ENCODE measurements around the gene MMRN2. TPM values are rescaled to one million over a fixed set of nuclear protein-coding genes. Genes with fewer than 3 reads are reported as not detected.

MMRN2 gene
- total RNA-seq, 2 donors from 2014 or later, result 49.4 to 55.0 TPM

GRCh38 chr10:86963341-86963919 lies 6.0 kb upstream of the MMRN2 start:
- no peak overlapping the region for H3K4me3 ChIP-seq
- peaks cover 25 to 70% of the 10 kb centered on the region in 2 donors for H3K4me1 ChIP-seq (ENCODE audit: control insufficient read depth in 1 of 2, low read depth in 2 of 2)
- H3K27ac ChIP-seq, result peak overlapping the region in 1 of 2 donors; percentile 12
- H3K36me3 ChIP-seq, result no peaks in the 10 kb centered on the region
- DNase-seq (ENCODE audit: low spot score) (no peak), ATAC-seq (ENCODE audit: insufficient number of reproducible peaks, low FRiP score, low read depth) (no peak)
- no peaks in the 10 kb centered on the region for H3K9me3 ChIP-seq
- TF ChIP-seq, protein P1, sequence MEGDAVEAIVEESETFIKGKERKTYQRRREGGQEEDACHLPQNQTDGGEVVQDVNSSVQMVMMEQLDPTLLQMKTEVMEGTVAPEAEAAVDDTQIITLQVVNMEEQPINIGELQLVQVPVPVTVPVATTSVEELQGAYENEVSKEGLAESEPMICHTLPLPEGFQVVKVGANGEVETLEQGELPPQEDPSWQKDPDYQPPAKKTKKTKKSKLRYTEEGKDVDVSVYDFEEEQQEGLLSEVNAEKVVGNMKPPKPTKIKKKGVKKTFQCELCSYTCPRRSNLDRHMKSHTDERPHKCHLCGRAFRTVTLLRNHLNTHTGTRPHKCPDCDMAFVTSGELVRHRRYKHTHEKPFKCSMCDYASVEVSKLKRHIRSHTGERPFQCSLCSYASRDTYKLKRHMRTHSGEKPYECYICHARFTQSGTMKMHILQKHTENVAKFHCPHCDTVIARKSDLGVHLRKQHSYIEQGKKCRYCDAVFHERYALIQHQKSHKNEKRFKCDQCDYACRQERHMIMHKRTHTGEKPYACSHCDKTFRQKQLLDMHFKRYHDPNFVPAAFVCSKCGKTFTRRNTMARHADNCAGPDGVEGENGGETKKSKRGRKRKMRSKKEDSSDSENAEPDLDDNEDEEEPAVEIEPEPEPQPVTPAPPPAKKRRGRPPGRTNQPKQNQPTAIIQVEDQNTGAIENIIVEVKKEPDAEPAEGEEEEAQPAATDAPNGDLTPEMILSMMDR (IDR thresholded peaks at IDR 0.05), result no peak
- no peaks in the 10 kb centered on the region for H3K27me3 ChIP-seq (replicated peaks; ENCODE audit: insufficient read depth)

DNA sequence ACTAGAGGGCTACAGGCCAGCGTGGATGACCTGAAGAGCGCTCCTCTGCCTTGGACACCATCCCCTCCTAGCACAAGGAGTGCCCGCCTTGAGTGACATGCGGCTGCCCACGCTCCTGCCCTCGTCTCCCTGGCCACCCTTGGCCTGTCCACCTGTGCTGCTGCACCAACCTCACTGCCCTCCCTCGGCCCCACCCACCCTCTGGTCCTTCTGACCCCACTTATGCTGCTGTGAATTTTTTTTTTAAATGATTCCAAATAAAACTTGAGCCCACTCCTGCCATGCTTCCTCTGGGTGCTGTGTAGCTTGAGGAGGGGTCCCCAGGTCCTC lies 5.5 kb upstream of the MMRN2 start:
- no peak for DNase-seq (ENCODE audit: low spot score)
- Histone ChIP-seq H3K27me3 (replicated peaks; ENCODE audit: insufficient read depth) (no peaks in the 10 kb centered on the region), H3K36me3 (no peaks in the 10 kb centered on the region), H3K4me3 (no peak overlapping the region), H3K9me3 (no peaks in the 10 kb centered on the region), H3K27ac (no peak overlapping the region), H3K4me1 (ENCODE audit: control insufficient read depth in 1 of 2, low read depth in 2 of 2) (peaks cover 28 to 70% of the 10 kb centered on the region in 2 donors)
- TF ChIP-seq, protein P1 (IDR thresholded peaks at IDR 0.05), result no peak
- ATAC-seq (ENCODE audit: insufficient number of reproducible peaks, low FRiP score, low read depth), result no peak

- Histone ChIP-seq H3K9me3 (no peaks in the 10 kb centered on the region), H3K4me3 (no peak overlapping the region), H3K27ac (no peak overlapping the region), H3K36me3 (no peaks in the 10 kb centered on the region), H3K27me3 (replicated peaks; ENCODE audit: insufficient read depth) (no peaks in the 10 kb centered on the region), H3K4me1 (ENCODE audit: control insufficient read depth in 1 of 2, low read depth in 2 of 2) (peaks cover 28 to 70% of the 10 kb centered on the region in 2 donors)
- TF ChIP-seq, protein P1 (IDR thresholded peaks at IDR 0.05), result no peak
- ATAC-seq (ENCODE audit: insufficient number of reproducible peaks, low FRiP score, low read depth) (no peak), DNase-seq (ENCODE audit: low spot score) (peak; percentile 1)
Measured at GRCh38 chr10:86962136-86962980, 4.9 kb upstream of the MMRN2 start.

DNA sequence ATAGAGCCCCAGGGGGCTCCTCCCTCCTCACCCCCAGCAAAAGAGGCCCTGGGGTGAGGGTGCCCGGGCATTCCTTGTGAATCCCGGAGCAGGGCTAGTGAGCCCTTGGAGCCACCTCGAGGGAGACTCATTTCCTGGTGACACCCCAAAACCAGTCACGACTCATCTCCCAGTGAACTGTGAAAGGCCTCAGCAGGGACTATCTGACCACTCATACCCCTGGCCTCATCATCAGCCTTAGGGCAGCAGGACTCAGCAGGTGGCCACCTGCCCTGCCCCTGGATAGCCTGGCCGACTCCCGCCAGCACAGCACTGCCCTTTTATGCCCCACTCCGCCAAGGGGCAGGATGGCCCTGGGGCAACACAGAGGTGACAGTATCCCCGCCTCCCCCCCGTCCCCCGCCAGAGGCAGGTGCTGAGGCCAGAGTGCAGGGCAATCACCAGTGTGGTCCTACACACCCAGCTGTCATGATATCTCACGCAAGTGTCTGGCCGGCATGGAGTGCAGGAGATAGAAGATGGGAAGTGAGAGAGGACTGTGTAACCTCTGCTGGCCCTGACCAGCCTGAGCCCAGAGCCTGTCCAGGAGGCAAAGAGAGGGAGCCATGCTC lies 4.2 kb upstream of the MMRN2 start:
- Histone ChIP-seq H3K27ac (no peak overlapping the region), H3K4me1 (ENCODE audit: control insufficient read depth in 1 of 2, low read depth in 2 of 2) (peaks cover 33 to 70% of the 10 kb centered on the region in 2 donors), H3K9me3 (no peaks in the 10 kb centered on the region), H3K36me3 (no peaks in the 10 kb centered on the region), H3K27me3 (replicated peaks; ENCODE audit: insufficient read depth) (no peaks in the 10 kb centered on the region), H3K4me3 (no peak overlapping the region)
- ATAC-seq (ENCODE audit: insufficient number of reproducible peaks, low FRiP score, low read depth) (no peak), DNase-seq (ENCODE audit: low spot score) (peak; percentile 1)
- TF ChIP-seq, protein P1 (IDR thresholded peaks at IDR 0.05), result no peak

GRCh38 chr10:86960863-86961434 lies 3.5 kb upstream of the MMRN2 start:
- no peak overlapping the region for H3K27ac ChIP-seq
- ATAC-seq (ENCODE audit: insufficient number of reproducible peaks, low FRiP score, low read depth) (no peak), DNase-seq (ENCODE audit: low spot score) (peak; percentile 1)
- H3K4me3 ChIP-seq, result no peak overlapping the region
- no peaks in the 10 kb centered on the region for H3K9me3 ChIP-seq
- H3K4me1 ChIP-seq (ENCODE audit: control insufficient read depth in 1 of 2, low read depth in 2 of 2), result peaks cover 38 to 70% of the 10 kb centered on the region in 2 donors
- H3K36me3 ChIP-seq, result no peaks in the 10 kb centered on the region
- TF ChIP-seq, protein P1 (IDR thresholded peaks at IDR 0.05), result no peak
- no peaks in the 10 kb centered on the region for H3K27me3 ChIP-seq (replicated peaks; ENCODE audit: insufficient read depth)
